HG03045 (cell line): ENCODE data around the gene ZFPM1.

Experiments
- ATAC-seq: cut with Tn5 transposase; IDR thresholded peaks from one replicate; pipeline ENCODE4 v1.9.1; 2021; ENCODE audit warnings: mild to moderate bottlenecking, moderate library complexity; ENCODE audit not compliant: unreplicated experiment

The ZFPM1 gene

GRCh38 chr16:88495268-88495772 lies 42.2 kb downstream of the ZFPM1 start:
- no peak for ATAC-seq

- ATAC-seq = no peak
Measured at GRCh38 chr16:88497561-88498462, 44.7 kb downstream of the ZFPM1 start.

GRCh38 chr16:88498576-88499208 lies 45.6 kb downstream of the ZFPM1 start:
- ATAC-seq = no peak

- no peak for ATAC-seq
Measured at GRCh38 chr16:88499292-88499691, 46.2 kb downstream of the ZFPM1 start.

GRCh38 chr16:88499836-88500251 lies 46.8 kb downstream of the ZFPM1 start:
- ATAC-seq = no peak

- no peak for ATAC-seq
Measured at GRCh38 chr16:88500255-88500661, 47.2 kb downstream of the ZFPM1 start.

GRCh38 chr16:88502371-88502770 lies 49.3 kb downstream of the ZFPM1 start:
- no peak for ATAC-seq

- ATAC-seq = no peak
Measured at GRCh38 chr16:88502776-88503280, 49.7 kb downstream of the ZFPM1 start.

GRCh38 chr16:88503374-88503770 lies 50.3 kb downstream of the ZFPM1 start:
- no peak for ATAC-seq

GRCh38 chr16:88503771-88504488 lies 50.9 kb downstream of the ZFPM1 start:
- no peak for ATAC-seq

GRCh38 chr16:88504489-88505404 lies 51.7 kb downstream of the ZFPM1 start:
- no peak for ATAC-seq

- ATAC-seq = no peak
Measured at GRCh38 chr16:88505405-88506082, 52.5 kb downstream of the ZFPM1 start.

- no peak for ATAC-seq
Measured at GRCh38 chr16:88506723-88507122, 53.6 kb downstream of the ZFPM1 start.

- ATAC-seq = no peak
Measured at GRCh38 chr16:88507231-88507743, 54.2 kb downstream of the ZFPM1 start.

GRCh38 chr16:88508376-88508867 lies 55.3 kb downstream of the ZFPM1 start:
- ATAC-seq = no peak

GRCh38 chr16:88508868-88509748 lies 56.0 kb downstream of the ZFPM1 start:
- ATAC-seq = no peak

GRCh38 chr16:88509749-88510069 lies 56.6 kb downstream of the ZFPM1 start:
- ATAC-seq = no peak
